ENCODE results near the gene PACC1.

PACC1 gene

GRCh38 chr1:212440419-212440818 is 25.7 kb upstream of the PACC1 start:
- no peak for DNase-seq (ENCODE audit: low read depth)
- TF ChIP-seq CTCF (IDR thresholded peaks at IDR 0.05; ENCODE audit: low read depth, low read length, missing control alignments), result no peak
- in situ Hi-C loops (cut with HindIII; ENCODE audit: low sequenced_read_pairs), result no loop called here
- H3K4me3 ChIP-seq (ENCODE audit: low read depth, low read length), result no peak overlapping the region

GRCh38 chr1:212438831-212439237 is 24.1 kb upstream of the PACC1 start:
- DNase-seq (ENCODE audit: low read depth), result no peak
- in situ Hi-C loops (cut with HindIII; ENCODE audit: low sequenced_read_pairs), result no loop called here
- no peak overlapping the region for H3K4me3 ChIP-seq (ENCODE audit: low read depth, low read length)
- no peak for TF ChIP-seq CTCF (IDR thresholded peaks at IDR 0.05; ENCODE audit: low read depth, low read length, missing control alignments)

GRCh38 chr1:212437179-212437798 is 22.6 kb upstream of the PACC1 start:
- H3K4me3 ChIP-seq (ENCODE audit: low read depth, low read length), result no peak overlapping the region
- no peak for DNase-seq (ENCODE audit: low read depth)
- in situ Hi-C loops (cut with HindIII; ENCODE audit: low sequenced_read_pairs), result no loop called here
- TF ChIP-seq CTCF (IDR thresholded peaks at IDR 0.05; ENCODE audit: low read depth, low read length, missing control alignments), result no peak

GRCh38 chr1:212434992-212435391 is 20.3 kb upstream of the PACC1 start:
- no peak overlapping the region for H3K4me3 ChIP-seq (ENCODE audit: low read depth, low read length)
- in situ Hi-C loops (cut with HindIII; ENCODE audit: low sequenced_read_pairs), result no loop called here
- no peak for TF ChIP-seq CTCF (IDR thresholded peaks at IDR 0.05; ENCODE audit: low read depth, low read length, missing control alignments)
- no peak for DNase-seq (ENCODE audit: low read depth)

- in situ Hi-C loops (cut with HindIII; ENCODE audit: low sequenced_read_pairs), result no loop called here
- peak overlapping the region; percentile 60 for H3K4me3 ChIP-seq (ENCODE audit: low read depth, low read length)
- TF ChIP-seq CTCF (IDR thresholded peaks at IDR 0.05; ENCODE audit: low read depth, low read length, missing control alignments), result no peak
- DNase-seq (ENCODE audit: low read depth), result no peak
These were observed 19.1 kb upstream of the PACC1 start for GRCh38 chr1:212433577-212434462.

- peak; percentile 20 for DNase-seq (ENCODE audit: low read depth)
- H3K4me3 ChIP-seq (ENCODE audit: low read depth, low read length), result peak within 1 kb of the TSS; percentile 60
- TF ChIP-seq CTCF (IDR thresholded peaks at IDR 0.05; ENCODE audit: low read depth, low read length, missing control alignments), result no peak
- in situ Hi-C loops (cut with HindIII; ENCODE audit: low sequenced_read_pairs), result no loop called here
These were observed 18.2 kb upstream of the PACC1 start, which contains the start of gene NENF for GRCh38 chr1:212432661-212433576. Gene NENF, plus strand, starts transcription at chr1:212432920. Its CDS starts 24 bp downstream, at chr1:212432944.
